OCI-LY7 (cell line): ENCODE results near the gene MARF1.

Experiments
- CTCF ChIP-seq: fragments of 200-600 bp; sonication (generic); conservative IDR thresholded peaks from 2 replicates; pipeline ENCODE4 v1.5.1; 2014; ENCODE audit warnings: mild to moderate bottlenecking, antibody characterized with exemption, low read length, moderate library complexity, mixed read lengths
- EZH2phosphoT487 ChIP-seq: fragments of 200-600 bp; sonication (generic); IDR thresholded peaks from 2 replicates; pipeline ENCODE4 v1.6.1; 2018; ENCODE audit warnings: low read depth, borderline replicate concordance, mild to moderate bottlenecking, mixed run types, antibody characterized with exemption, low read length, moderate library complexity, mixed read lengths

- TF ChIP-seq CTCF (no peak), EZH2phosphoT487 (no peak)
Measured at GRCh38 chr16:15609286-15609649, 33.7 kb downstream of the MARF1 start.
